ENCODE measurements around the gene FAM180B.

DNA sequence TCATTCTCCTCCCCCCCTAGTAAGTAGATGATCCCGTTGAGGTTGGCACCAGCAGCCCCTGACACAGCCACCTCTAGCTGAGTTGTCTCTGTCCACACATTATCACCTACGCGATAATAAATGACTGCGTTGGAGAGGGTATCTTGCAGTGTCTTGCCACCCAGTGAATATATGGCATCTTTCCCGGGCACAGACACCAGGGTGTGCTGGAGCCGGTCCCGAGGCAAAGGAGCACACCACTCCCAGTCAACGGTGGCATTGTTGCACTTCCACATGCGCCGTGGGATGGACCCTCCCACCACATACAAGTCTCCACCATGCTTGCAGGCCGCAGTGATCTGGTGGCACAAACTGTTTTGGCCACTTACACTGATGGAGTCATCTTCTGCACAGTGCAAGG is 13.2 kb upstream of the FAM180B start:
- TF ChIP-seq, protein P1, sequence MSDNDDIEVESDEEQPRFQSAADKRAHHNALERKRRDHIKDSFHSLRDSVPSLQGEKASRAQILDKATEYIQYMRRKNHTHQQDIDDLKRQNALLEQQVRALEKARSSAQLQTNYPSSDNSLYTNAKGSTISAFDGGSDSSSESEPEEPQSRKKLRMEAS (IDR thresholded peaks at IDR 0.05) = no peak
- TF ChIP-seq PHF8 (conservative IDR thresholded peaks at IDR 0.05; ENCODE audit: low read depth, low read length) (no peak), SUZ12 (IDR thresholded peaks at IDR 0.05; ENCODE audit: low read length) (no peak), NRF1 (IDR thresholded peaks at IDR 0.05; ENCODE audit: low read depth, low read length) (no peak), TAF1 (IDR thresholded peaks at IDR 0.05; ENCODE audit: low read depth, low read length) (no peak), TCF12 (IDR thresholded peaks at IDR 0.05; ENCODE audit: low read depth, low read length) (no peak), RXRA (IDR thresholded peaks at IDR 0.05; ENCODE audit: insufficient read depth, low read depth, low read length) (no peak), EZH2 (IDR thresholded peaks at IDR 0.05; ENCODE audit: low read depth, low read length, severe bottlenecking) (no peak)
- TF ChIP-seq, protein P2, sequence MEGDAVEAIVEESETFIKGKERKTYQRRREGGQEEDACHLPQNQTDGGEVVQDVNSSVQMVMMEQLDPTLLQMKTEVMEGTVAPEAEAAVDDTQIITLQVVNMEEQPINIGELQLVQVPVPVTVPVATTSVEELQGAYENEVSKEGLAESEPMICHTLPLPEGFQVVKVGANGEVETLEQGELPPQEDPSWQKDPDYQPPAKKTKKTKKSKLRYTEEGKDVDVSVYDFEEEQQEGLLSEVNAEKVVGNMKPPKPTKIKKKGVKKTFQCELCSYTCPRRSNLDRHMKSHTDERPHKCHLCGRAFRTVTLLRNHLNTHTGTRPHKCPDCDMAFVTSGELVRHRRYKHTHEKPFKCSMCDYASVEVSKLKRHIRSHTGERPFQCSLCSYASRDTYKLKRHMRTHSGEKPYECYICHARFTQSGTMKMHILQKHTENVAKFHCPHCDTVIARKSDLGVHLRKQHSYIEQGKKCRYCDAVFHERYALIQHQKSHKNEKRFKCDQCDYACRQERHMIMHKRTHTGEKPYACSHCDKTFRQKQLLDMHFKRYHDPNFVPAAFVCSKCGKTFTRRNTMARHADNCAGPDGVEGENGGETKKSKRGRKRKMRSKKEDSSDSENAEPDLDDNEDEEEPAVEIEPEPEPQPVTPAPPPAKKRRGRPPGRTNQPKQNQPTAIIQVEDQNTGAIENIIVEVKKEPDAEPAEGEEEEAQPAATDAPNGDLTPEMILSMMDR (IDR thresholded peaks at IDR 0.05; ENCODE audit: control extremely low read depth in 1 of 3, insufficient read depth in 1 of 3, low read depth in 1 of 3, low read length in 3 of 3) = no peak
